Measurements from ENCODE around the gene ARRB2.
"Not testable (repeated sequence)": the region's sequence is repeated elsewhere in the genome, so short reads cannot be mapped to it uniquely, and the experiment has no call there.

The ARRB2 gene

DNA sequence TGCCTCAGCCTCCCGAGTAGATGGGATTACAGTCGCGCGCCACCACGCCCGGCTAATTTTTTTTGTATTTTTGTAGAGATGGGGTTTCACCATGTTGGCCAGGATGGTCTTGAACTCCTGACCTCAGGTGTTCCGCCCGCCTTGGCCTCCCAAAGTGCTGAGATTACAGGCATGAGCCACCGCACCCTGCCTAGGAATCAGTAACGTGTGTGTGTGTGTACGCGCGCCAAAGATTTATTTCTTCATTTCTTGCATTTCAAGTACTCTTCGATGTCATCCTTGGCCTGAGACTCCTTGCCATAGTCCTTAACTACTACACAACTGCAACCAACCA is 5.9 kb upstream of the ARRB2 start:
- not testable (repeated sequence) for DNase-seq

DNA sequence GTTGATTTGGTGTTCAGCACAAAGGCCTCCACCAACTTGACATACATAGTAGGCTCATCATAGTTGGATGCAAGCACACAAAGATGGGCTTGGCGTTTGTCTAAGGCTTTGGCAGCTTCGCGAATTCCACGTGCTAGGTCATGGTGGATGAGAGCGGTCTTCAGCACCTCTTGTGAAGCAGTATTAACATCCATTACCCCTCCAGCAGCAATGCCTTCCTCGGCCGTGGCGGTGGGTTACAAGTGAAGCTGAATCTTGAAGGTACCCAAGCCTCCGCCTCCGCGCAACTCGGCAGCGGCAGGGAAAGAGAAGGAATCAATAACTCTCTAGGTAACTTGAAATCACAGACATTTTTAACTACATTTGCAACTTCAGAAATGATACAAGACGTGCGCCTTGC is 5.4 kb upstream of the ARRB2 start:
- no peak for DNase-seq

DNA sequence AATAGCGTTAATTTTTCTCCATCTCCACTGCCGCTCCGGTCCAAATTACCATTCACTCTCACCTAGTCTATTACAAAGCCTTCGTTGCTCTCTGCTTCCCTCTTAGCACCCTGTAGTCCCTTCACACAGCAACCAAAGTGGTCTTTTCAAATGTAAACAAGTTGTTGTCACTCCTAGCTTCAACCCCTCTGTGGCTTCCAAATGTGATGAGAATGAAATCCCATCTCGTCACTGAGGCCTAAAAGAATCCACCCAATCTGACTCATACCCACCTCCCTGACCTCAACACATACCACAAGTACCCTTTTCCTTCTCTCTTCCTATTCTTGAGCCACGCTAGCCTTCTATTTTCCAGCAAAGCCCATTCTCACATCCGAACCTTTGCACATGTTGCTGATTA is 4.3 kb upstream of the ARRB2 start:
- DNase-seq, result no peak

DNA sequence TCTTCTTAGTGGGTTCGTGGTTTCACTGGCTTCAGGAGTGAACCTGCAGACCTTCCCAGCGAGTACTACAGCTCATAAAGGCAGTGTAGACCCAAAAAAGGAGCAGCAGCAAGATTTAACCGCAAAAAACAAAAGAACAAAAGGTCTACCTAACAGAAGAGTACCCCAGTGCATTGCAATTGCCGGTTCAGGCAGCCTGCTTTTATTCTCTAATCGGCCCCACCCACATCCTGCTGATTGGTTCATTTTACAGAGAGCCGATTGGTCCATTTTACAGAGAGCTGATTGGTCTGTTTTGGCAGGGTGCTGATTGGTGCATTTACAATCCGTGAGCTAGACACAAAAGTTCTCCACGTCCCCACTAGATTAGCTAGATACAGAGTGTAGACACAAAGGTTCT is 2.0 kb upstream of the ARRB2 start:
- no peak for DNase-seq

DNA sequence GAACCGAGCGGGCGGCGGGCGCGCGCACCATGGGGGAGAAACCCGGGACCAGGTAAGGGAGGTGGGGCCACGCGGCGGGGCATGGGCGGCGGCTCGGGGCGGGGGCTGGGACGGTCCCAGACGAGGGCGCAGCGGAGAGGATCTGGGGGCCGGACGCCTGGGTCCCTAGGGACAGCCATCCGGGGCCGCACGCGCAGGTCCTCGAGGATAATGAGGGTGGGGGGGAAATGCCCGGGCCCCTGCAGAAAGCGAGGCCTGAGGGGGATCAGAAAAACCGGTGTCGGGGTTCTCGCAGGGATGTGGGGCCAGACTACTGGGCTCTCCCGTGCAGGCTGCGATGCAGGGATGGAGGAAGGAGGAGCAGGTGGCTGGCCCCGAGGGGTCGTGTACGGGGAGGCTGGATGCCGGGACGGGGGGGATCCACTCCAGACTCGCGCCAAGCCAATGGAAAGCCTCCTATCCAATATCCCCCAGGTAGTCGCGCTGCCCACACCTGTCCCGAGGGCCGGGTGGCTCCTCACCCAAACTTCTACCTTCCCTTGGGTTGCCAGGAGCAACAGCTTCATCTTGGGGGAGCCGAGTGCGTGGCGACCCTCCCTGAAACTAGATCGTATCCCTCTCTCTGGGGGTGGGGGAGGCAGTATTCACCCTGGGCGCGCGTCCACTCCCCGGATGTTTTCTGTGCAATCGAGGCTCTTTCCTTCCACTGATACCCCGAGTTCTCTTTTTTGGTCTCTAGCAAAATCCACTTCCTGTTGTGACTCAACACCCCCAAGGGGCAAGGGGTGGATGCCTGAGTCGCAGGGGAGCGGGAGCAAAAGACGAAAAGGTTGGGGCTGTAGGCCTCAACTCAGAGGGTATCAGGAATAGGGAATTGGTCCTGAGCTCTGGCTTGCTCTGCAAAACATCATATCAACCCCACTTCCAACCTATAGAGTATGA is 532 bp downstream of the ARRB2 start:
- DNase-seq, result no peak

DNA sequence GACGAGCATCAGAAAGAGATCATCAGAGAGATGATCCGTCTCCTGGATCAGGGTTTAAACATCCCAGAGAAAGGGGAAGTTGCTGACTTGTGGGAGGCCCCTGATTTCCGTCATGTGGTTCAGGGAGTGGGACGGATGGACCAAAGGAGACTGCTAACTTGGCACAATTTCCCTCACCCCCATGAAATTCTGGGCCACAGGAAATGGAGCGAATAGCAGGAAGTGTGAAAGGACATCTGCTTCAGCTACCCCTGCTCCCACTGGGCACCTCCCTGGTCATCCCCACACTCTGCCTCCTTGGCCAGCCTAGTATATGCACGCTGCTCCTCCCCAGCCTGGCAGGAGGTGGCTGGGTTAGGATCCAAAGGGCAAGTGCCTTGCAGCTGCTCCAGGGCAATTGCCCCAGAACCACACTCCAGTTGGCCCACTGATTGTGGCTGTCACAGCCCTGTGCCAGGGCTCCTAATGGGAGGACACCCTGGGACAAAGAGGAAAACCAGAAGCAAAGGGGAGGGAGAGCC is 1.3 kb downstream of the ARRB2 start:
- no peak for DNase-seq

GRCh38 chr17:4712526-4712925 is 2.1 kb downstream of the ARRB2 start:
- DNase-seq, result no peak

DNA sequence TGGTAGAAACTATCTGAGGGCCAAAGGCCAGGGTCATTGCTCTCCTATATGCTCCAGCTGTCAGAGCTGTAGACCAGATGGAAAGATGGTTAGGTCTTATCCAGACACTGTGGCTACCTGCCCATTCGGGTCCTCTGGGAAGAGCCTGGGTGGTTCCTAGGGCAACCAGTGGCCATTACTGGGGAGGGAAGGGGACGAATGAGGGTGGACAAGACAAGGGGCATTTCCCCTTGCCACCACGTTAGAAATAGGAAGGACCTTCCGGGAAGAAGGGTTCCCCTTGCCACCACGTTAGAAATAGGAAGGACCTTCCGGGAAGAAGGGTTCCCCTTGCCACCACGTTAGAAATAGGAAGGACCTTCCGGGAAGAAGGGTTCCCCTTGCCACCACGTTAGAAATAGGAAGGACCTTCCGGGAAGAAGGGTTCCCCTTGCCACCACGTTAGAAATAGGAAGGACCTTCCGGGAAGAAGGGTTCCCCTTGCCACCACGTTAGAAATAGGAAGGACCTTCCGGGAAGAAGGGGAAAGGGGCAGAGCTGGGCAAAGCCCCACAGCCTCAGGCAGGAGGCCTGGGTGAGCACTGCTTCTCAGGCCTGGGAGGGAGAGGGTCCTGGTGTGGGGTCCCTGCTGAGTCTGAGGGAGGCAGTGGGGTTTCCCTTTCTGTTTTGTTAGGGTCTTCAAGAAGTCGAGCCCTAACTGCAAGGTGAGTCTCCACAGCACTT is 4.1 kb downstream of the ARRB2 start:
- not testable (repeated sequence) for DNase-seq

- DNase-seq, result no peak
Measured at GRCh38 chr17:4715063-4715744, 4.8 kb downstream of the ARRB2 start.

DNA sequence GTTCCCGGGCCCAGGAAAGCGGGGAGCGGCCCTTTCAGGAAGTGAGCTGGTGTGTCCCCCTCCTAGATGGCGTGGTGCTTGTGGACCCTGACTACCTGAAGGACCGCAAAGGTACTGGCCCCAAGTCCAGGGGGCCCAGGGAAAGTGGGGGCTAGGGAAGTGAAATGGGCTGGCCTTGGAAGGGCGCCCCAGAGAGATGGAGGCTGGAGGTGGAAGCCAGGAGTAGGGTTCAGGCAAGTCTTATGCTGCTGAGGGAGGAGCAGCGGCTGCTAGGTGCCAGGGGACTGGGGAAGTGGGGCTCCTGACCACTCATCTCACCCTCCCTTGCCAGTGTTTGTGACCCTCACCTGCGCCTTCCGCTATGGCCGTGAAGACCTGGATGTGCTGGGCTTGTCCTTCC is 5.6 kb downstream of the ARRB2 start:
- no peak for DNase-seq

DNA sequence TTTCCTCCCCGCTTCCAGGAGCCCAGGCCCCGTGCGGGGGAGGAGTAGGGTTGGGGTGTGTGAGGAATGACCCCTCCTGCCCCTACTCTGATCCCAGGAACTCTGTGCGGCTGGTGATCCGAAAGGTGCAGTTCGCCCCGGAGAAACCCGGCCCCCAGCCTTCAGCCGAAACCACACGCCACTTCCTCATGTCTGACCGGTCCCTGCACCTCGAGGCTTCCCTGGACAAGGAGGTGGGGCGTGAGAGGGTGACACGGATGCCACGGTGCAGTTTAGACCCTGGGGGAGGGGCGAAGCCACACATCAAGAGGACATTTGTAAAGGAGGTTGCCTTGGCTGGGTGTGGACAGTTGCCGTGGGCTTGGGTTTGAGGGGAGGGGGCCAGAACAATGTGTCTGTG is 7.4 kb downstream of the ARRB2 start:
- no peak for DNase-seq

DNA sequence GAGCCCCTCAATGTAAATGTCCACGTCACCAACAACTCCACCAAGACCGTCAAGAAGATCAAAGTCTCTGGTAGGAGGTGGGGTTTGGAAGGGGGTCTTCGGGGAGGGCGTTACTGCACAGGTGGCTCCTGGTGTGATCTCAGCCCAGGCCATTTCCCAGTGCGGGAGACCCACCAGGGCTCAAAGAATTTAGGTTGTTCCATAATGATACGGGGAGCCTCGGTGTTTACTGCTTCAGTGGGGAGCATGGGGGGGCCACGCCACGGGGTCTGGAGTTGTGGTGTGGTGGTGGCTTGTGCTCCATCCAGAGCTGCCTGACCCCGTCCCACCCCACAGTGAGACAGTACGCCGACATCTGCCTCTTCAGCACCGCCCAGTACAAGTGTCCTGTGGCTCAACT is 7.8 kb downstream of the ARRB2 start:
- no peak for DNase-seq

DNA sequence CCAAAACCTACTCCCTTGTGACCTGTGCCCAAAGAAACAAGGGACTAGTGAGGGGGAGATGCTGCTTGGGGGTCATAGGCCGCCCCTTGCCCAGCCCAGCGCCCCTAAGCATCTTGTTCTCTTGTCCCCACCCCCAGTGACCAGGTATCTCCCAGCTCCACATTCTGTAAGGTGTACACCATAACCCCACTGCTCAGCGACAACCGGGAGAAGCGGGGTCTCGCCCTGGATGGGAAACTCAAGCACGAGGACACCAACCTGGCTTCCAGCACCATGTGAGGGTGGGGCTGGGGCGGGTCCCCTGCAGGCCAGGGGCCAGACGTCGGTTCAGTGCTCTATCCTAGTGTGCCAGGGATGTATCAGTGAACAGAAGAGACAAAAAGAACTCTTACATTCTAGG is 8.7 kb downstream of the ARRB2 start:
- DNase-seq, result no peak

DNA sequence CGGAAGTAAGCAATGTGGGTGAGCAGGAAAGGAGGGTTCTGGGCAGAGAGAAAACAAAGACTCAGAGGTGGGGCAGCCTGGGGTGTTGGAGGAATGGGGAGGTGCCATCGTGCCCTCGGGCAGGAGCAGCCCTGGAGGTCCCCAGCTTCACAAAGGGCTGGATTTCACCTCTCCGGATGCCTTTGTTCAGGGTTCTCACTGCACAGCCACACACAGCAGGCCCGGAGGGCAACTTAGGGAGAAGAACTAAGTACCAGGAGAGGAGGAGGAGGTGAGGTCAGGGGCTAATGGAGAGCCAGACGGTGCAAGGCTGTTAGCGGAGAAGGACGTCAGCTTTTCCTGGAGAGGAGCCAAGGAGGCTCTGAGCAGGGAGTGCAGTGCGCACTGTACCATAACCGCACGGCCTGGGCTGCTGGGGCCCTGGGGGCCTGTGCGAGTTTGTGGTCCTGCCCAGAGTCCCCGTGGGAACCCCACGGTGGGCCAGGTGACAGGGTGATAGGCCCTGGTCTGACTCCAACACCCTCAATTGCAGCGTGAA is 9.3 kb downstream of the ARRB2 start:
- no peak for DNase-seq

DNA sequence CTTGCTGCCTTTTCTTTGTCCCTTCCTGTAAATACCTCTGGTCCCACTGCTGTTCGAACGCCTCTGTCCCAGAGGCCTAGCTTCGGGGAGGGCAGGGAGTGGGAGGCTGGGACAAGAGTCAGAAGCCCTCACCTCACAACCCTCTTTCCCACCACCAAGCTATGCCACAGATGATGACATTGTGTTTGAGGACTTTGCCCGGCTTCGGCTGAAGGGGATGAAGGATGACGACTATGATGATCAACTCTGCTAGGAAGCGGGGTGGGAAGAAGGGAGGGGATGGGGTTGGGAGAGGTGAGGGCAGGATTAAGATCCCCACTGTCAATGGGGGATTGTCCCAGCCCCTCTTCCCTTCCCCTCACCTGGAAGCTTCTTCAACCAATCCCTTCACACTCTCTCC is 10.4 kb downstream of the ARRB2 start:
- DNase-seq, result no peak

GRCh38 chr17:4721203-4722135 is 11.0 kb downstream of the ARRB2 start:
- DNase-seq, result no peak

GRCh38 chr17:4722678-4723240 is 12.3 kb downstream of the ARRB2 start:
- no peak for DNase-seq

- no peak for DNase-seq
Measured at GRCh38 chr17:4724650-4725049, 14.2 kb downstream of the ARRB2 start.

GRCh38 chr17:4725646-4726310 is 15.3 kb downstream of the ARRB2 start:
- DNase-seq, result no peak

- DNase-seq, result no peak
Measured at GRCh38 chr17:4728124-4728523, 17.7 kb downstream of the ARRB2 start.

DNA sequence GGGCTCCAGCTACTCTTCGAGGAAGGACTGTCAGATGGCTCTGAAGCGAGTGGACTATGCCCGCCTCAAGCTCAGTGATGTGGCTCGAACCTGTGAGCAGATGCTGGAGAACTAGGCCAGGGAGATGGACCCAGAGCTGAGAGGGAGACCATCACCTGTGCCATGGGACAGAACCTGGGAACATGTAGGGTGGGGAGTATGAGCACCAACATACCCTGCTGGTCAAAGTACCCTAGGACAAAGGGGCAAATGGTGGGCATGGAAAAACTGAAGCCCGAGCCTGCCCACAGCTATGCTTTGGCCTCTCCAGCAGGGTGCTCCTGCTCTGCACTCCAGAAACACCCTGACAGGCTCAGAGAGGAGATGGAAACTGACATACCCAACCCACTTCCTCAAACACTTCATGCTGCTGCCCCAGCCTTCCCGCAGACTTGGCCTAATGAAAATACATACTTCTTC is 22.7 kb downstream of the ARRB2 start:
- no peak for DNase-seq

Measured in NCI-H510A treated with DMSO at 0.1 percent for 48 hours (cell line).